Measurements from ENCODE around the gene LRRC4C. TPM values are rescaled to one million over a fixed set of nuclear protein-coding genes. Genes with fewer than 3 reads are reported as not detected.
"Not testable (repeated sequence)": the region's sequence is repeated elsewhere in the genome, so short reads cannot be mapped to it uniquely, and the experiment has no call there.

LRRC4C gene
- total RNA-seq, 1 experiment from 2014 or later, result 0.72 TPM

DNA sequence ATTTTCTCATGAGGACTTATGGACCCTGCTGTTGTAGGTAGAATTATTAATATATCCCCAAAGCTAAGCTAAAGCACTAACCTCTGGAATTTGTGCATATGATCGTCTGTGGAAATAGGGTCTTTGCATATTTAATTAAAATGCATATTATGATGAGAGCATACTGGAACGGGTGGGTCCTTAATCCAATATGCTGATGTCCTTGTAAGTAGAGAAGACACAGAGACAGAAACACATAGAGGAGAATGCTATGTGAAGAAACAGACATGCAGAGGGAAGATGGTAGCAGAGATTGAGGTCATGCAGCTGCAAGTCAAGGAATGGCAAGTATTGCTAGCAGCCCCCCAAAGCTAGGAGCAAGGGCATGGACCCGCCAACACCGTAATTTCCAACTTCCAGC, 439.2 kb downstream of the LRRC4C start:
- DNase-seq (ENCODE audit: low spot score) (no peak), ATAC-seq (no peak)
- no peaks in the 10 kb centered on the region for H3K27me3 Mint-ChIP-seq (ENCODE audit: low read depth)
- H3K4me3 Mint-ChIP-seq, result no peak overlapping the region
- CTCF ChIA-PET, result no interaction called here
- no peak for TF ChIP-seq ZNF232 (CRISPR knock-in tag; IDR thresholded peaks at IDR 0.05)
- TF ChIP-seq, protein P1, sequence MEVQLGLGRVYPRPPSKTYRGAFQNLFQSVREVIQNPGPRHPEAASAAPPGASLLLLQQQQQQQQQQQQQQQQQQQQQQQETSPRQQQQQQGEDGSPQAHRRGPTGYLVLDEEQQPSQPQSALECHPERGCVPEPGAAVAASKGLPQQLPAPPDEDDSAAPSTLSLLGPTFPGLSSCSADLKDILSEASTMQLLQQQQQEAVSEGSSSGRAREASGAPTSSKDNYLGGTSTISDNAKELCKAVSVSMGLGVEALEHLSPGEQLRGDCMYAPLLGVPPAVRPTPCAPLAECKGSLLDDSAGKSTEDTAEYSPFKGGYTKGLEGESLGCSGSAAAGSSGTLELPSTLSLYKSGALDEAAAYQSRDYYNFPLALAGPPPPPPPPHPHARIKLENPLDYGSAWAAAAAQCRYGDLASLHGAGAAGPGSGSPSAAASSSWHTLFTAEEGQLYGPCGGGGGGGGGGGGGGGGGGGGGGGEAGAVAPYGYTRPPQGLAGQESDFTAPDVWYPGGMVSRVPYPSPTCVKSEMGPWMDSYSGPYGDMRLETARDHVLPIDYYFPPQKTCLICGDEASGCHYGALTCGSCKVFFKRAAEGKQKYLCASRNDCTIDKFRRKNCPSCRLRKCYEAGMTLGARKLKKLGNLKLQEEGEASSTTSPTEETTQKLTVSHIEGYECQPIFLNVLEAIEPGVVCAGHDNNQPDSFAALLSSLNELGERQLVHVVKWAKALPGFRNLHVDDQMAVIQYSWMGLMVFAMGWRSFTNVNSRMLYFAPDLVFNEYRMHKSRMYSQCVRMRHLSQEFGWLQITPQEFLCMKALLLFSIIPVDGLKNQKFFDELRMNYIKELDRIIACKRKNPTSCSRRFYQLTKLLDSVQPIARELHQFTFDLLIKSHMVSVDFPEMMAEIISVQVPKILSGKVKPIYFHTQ (CRISPR knock-in tag; IDR thresholded peaks at IDR 0.05), result no peak
- TF ChIP-seq, protein P2, sequence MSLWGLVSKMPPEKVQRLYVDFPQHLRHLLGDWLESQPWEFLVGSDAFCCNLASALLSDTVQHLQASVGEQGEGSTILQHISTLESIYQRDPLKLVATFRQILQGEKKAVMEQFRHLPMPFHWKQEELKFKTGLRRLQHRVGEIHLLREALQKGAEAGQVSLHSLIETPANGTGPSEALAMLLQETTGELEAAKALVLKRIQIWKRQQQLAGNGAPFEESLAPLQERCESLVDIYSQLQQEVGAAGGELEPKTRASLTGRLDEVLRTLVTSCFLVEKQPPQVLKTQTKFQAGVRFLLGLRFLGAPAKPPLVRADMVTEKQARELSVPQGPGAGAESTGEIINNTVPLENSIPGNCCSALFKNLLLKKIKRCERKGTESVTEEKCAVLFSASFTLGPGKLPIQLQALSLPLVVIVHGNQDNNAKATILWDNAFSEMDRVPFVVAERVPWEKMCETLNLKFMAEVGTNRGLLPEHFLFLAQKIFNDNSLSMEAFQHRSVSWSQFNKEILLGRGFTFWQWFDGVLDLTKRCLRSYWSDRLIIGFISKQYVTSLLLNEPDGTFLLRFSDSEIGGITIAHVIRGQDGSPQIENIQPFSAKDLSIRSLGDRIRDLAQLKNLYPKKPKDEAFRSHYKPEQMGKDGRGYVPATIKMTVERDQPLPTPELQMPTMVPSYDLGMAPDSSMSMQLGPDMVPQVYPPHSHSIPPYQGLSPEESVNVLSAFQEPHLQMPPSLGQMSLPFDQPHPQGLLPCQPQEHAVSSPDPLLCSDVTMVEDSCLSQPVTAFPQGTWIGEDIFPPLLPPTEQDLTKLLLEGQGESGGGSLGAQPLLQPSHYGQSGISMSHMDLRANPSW (CRISPR knock-in tag; conservative IDR thresholded peaks at IDR 0.05; ENCODE audit: low read depth), result no peak
- no peak for TF ChIP-seq ETV6 (CRISPR knock-in tag; IDR thresholded peaks at IDR 0.05)
- TF ChIP-seq ZNF396 (CRISPR knock-in tag; IDR thresholded peaks at IDR 0.05; ENCODE audit: borderline replicate concordance), result no peak
- TF ChIP-seq, protein P3, sequence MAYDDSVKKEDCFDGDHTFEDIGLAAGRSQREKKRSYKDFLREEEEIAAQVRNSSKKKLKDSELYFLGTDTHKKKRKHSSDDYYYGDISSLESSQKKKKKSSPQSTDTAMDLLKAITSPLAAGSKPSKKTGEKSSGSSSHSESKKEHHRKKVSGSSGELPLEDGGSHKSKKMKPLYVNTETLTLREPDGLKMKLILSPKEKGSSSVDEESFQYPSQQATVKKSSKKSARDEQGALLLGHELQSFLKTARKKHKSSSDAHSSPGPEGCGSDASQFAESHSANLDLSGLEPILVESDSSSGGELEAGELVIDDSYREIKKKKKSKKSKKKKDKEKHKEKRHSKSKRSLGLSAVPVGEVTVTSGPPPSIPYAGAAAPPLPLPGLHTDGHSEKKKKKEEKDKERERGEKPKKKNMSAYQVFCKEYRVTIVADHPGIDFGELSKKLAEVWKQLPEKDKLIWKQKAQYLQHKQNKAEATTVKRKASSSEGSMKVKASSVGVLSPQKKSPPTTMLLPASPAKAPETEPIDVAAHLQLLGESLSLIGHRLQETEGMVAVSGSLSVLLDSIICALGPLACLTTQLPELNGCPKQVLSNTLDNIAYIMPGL (CRISPR knock-in tag; IDR thresholded peaks at IDR 0.05), result no peak
- TF ChIP-seq SP1 (CRISPR knock-in tag; conservative IDR thresholded peaks at IDR 0.05), result no peak
- TF ChIP-seq SMAD4 (CRISPR knock-in tag; IDR thresholded peaks at IDR 0.05), result no peak
- TF ChIP-seq, protein P4, sequence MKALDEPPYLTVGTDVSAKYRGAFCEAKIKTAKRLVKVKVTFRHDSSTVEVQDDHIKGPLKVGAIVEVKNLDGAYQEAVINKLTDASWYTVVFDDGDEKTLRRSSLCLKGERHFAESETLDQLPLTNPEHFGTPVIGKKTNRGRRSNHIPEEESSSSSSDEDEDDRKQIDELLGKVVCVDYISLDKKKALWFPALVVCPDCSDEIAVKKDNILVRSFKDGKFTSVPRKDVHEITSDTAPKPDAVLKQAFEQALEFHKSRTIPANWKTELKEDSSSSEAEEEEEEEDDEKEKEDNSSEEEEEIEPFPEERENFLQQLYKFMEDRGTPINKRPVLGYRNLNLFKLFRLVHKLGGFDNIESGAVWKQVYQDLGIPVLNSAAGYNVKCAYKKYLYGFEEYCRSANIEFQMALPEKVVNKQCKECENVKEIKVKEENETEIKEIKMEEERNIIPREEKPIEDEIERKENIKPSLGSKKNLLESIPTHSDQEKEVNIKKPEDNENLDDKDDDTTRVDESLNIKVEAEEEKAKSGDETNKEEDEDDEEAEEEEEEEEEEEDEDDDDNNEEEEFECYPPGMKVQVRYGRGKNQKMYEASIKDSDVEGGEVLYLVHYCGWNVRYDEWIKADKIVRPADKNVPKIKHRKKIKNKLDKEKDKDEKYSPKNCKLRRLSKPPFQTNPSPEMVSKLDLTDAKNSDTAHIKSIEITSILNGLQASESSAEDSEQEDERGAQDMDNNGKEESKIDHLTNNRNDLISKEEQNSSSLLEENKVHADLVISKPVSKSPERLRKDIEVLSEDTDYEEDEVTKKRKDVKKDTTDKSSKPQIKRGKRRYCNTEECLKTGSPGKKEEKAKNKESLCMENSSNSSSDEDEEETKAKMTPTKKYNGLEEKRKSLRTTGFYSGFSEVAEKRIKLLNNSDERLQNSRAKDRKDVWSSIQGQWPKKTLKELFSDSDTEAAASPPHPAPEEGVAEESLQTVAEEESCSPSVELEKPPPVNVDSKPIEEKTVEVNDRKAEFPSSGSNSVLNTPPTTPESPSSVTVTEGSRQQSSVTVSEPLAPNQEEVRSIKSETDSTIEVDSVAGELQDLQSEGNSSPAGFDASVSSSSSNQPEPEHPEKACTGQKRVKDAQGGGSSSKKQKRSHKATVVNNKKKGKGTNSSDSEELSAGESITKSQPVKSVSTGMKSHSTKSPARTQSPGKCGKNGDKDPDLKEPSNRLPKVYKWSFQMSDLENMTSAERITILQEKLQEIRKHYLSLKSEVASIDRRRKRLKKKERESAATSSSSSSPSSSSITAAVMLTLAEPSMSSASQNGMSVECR (CRISPR knock-in tag; IDR thresholded peaks at IDR 0.05; ENCODE audit: borderline replicate concordance), result no peak
- TF ChIP-seq PRRX2 (CRISPR knock-in tag; IDR thresholded peaks at IDR 0.05), result no peak
- TF ChIP-seq, protein P5, sequence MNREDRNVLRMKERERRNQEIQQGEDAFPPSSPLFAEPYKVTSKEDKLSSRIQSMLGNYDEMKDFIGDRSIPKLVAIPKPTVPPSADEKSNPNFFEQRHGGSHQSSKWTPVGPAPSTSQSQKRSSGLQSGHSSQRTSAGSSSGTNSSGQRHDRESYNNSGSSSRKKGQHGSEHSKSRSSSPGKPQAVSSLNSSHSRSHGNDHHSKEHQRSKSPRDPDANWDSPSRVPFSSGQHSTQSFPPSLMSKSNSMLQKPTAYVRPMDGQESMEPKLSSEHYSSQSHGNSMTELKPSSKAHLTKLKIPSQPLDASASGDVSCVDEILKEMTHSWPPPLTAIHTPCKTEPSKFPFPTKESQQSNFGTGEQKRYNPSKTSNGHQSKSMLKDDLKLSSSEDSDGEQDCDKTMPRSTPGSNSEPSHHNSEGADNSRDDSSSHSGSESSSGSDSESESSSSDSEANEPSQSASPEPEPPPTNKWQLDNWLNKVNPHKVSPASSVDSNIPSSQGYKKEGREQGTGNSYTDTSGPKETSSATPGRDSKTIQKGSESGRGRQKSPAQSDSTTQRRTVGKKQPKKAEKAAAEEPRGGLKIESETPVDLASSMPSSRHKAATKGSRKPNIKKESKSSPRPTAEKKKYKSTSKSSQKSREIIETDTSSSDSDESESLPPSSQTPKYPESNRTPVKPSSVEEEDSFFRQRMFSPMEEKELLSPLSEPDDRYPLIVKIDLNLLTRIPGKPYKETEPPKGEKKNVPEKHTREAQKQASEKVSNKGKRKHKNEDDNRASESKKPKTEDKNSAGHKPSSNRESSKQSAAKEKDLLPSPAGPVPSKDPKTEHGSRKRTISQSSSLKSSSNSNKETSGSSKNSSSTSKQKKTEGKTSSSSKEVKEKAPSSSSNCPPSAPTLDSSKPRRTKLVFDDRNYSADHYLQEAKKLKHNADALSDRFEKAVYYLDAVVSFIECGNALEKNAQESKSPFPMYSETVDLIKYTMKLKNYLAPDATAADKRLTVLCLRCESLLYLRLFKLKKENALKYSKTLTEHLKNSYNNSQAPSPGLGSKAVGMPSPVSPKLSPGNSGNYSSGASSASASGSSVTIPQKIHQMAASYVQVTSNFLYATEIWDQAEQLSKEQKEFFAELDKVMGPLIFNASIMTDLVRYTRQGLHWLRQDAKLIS (CRISPR knock-in tag; IDR thresholded peaks at IDR 0.05; ENCODE audit: borderline replicate concordance), result no peak
- TF ChIP-seq ZNF263 (CRISPR knock-in tag; IDR thresholded peaks at IDR 0.05; ENCODE audit: low read depth), result no peak
- TF ChIP-seq NFYB (CRISPR knock-in tag; conservative IDR thresholded peaks at IDR 0.05; ENCODE audit: low read depth), result no peak
- TF ChIP-seq, protein P6, sequence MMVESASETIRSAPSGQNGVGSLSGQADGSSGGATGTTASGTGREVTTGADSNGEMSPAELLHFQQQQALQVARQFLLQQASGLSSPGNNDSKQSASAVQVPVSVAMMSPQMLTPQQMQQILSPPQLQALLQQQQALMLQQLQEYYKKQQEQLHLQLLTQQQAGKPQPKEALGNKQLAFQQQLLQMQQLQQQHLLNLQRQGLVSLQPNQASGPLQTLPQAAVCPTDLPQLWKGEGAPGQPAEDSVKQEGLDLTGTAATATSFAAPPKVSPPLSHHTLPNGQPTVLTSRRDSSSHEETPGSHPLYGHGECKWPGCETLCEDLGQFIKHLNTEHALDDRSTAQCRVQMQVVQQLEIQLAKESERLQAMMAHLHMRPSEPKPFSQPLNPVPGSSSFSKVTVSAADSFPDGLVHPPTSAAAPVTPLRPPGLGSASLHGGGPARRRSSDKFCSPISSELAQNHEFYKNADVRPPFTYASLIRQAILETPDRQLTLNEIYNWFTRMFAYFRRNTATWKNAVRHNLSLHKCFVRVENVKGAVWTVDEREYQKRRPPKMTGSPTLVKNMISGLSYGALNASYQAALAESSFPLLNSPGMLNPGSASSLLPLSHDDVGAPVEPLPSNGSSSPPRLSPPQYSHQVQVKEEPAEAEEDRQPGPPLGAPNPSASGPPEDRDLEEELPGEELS (CRISPR knock-in tag; IDR thresholded peaks at IDR 0.05), result no peak
- no peak for TF ChIP-seq ZBTB21 (CRISPR knock-in tag; IDR thresholded peaks at IDR 0.05; ENCODE audit: borderline replicate concordance)
- TF ChIP-seq, protein P7, sequence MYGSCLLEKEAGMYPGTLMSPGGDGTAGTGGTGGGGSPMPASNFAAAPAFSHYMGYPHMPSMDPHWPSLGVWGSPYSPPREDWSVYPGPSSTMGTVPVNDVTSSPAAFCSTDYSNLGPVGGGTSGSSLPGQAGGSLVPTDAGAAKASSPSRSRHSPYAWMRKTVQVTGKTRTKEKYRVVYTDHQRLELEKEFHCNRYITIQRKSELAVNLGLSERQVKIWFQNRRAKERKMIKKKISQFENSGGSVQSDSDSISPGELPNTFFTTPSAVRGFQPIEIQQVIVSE (CRISPR knock-in tag; IDR thresholded peaks at IDR 0.05; ENCODE audit: borderline replicate concordance), result no peak
- POLR2A ChIA-PET, result interaction anchor here (0.6 kb wide), 1 partner anchor 237 kb away, joined by 4 read pairs; no protein-coding TSS in a partner anchor
- H3K36me3 Mint-ChIP-seq, result peaks cover 4% of the 10 kb centered on the region; the same call in 1 of the 2 replicates
- peaks cover 3% of the 10 kb centered on the region; the same call in 1 of the 2 replicates for H3K9me3 Mint-ChIP-seq
- peaks cover 55% of the 10 kb centered on the region for H3K4me1 Mint-ChIP-seq
- no peak overlapping the region for H3K27ac Mint-ChIP-seq

DNA sequence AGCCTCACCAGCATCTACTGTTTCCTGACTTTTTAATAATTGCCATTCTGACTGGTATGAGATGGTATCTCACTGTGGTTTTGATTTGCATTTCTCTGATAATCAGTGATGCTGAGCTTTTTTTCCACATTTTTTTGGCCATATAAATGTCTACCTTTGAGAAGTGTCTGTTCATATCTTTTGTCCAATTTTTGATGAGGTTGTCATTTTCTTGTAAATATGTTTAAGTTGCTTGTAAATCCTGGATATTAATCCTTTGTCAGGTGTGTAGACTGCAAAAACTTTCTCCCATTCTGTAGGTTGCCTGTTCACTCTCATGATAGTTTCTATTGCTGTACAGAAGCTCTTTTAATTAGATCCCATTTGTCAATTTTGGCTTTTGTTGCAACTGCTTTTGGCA, 439.8 kb downstream of the LRRC4C start:
- POLR2A ChIA-PET; H3K9me3 Mint-ChIP-seq; DNase-seq (ENCODE audit: low spot score); H3K4me3 Mint-ChIP-seq; H3K36me3 Mint-ChIP-seq; H3K27ac Mint-ChIP-seq; CTCF ChIA-PET; H3K27me3 Mint-ChIP-seq (ENCODE audit: low read depth); ATAC-seq: not testable (repeated sequence)
- H3K4me1 Mint-ChIP-seq, result peaks cover 49% of the 10 kb centered on the region
